Breast epithelium (tissue), 3 donors: ENCODE measurements around the gene CORO7.

Source experiments
- CTCF ChIP-seq, 3 donors: fragments of 450-650 bp; IDR thresholded peaks; one replicate each; pipeline ENCODE4 v1.5.1; 2016 to 2017; ENCODE audit warnings: antibody characterized with exemption in 3 of 3, mild to moderate bottlenecking in 3 of 3, moderate library complexity in 3 of 3
- POLR2A ChIP-seq: fragments of 450-650 bp; IDR thresholded peaks from one replicate; pipeline ENCODE4 v1.6.1; 2016; ENCODE audit warnings: antibody characterized with exemption, mild to moderate bottlenecking, moderate library complexity

- no peak for TF ChIP-seq CTCF (IDR thresholded peaks at IDR 0.05)
- TF ChIP-seq POLR2A, result no peak
Observed at GRCh38 chr16:4412854-4413253, 3.5 kb downstream of the CORO7 start.
